ENCODE results near the gene PJA1.

The PJA1 gene

DNA sequence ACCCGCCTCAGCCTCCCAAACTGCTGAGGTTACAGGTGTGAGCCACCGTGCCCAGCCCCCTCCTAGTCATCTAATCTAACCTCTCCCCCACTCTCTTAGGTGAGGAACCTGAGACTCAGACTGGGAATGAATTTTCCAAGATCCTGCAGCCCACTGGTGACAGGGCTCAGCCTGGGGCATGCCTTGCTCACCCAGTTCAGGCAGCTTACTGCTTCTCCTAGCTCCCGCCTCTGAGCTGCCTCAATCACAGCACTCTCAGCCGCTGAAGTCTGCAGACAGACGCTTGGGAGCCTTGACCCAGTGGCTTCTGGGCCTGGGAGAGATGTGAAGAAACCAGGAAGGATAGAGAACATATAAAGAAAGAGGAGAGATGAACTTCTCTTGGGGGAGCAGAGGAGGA lies 24.4 kb downstream of the PJA1 start:
- no peak for DNase-seq

DNA sequence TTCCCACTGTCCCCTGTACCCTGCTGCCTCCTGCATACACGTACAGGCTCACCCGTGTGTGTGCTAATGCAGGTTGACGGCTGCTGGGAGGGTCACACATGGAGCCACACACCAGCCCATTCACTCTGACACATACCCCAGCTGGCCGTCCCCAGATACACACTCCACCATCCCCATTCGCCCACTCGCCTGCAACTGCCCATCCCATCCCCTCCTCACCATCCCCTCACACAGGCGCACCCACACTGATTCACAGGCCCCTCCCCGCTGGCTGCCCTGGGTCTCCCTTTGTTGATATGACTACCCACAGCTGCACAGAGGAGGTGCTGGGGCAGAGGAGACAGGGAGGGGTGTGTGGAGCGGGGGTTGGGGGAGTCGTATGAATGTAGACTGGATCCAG lies 25.7 kb downstream of the PJA1 start:
- no peak for DNase-seq

DNA sequence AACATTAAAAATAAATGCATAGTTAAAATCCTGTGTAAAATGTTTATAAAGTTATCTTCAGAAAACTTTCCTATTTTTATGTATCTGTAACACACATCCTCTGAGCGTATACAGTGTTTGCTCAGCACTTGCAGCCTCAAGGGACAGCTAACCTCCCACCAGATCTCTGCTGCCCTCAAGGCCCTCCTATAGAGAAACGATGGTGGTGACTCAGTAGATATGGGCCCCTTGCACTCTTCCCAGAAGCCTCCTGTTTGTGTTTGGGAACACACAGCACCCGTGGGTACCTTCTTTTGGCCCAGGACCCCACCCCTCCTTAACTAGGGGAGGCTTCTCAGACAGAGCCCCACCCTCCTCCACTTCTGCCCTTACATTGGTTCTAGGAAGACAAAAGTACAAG lies 26.7 kb downstream of the PJA1 start:
- no peak for DNase-seq

DNA sequence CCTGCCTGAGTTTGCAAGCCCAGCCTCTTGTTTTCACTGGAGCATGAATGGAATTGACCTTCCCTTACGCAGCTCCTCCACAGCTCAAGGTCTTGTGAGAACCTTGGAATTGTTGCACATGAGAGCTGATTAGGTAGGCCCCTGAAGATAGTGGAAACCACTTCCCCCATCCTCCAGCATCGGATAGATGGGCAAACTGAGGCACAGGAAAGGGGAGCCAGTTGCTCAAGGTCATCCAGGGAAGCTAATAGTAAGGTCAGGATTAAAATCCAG lies 27.2 kb downstream of the PJA1 start:
- DNase-seq: no peak

DNA sequence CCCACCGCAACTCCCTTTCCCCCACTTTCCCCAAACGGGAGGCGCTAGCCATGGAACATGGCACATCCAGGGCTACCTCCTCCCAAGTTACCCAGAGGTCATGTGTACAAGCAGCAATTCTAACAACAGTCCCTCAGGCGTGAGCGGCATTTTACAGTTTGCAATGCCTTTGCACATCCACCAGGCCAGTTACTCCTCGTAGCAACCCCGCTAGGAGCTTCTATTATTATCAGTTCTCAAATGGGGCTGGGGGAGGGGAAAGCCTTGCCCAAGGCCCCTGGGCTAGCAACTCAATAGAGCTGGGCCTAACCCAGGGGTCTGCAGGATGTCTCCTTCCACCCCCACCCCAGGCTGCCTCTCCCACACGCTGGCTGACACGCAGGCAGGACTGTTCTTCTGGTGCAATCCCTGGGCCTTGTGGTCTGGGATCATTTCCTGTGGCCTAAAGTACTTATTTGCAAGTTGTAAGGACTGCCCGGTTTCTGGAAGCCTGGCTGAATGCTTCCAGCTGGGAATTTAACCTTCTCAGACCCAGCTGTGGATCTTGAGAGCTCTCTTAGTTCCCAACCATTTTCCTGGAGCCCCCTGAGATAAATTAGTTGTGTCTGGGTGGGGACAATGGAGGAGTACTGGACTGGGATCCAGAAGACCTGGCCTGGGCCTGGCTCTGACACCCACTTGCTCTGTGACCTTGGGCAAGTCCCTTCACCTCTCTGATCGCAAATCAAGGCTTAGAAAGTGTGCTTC lies 27.7 kb downstream of the PJA1 start:
- no peak for DNase-seq

DNA sequence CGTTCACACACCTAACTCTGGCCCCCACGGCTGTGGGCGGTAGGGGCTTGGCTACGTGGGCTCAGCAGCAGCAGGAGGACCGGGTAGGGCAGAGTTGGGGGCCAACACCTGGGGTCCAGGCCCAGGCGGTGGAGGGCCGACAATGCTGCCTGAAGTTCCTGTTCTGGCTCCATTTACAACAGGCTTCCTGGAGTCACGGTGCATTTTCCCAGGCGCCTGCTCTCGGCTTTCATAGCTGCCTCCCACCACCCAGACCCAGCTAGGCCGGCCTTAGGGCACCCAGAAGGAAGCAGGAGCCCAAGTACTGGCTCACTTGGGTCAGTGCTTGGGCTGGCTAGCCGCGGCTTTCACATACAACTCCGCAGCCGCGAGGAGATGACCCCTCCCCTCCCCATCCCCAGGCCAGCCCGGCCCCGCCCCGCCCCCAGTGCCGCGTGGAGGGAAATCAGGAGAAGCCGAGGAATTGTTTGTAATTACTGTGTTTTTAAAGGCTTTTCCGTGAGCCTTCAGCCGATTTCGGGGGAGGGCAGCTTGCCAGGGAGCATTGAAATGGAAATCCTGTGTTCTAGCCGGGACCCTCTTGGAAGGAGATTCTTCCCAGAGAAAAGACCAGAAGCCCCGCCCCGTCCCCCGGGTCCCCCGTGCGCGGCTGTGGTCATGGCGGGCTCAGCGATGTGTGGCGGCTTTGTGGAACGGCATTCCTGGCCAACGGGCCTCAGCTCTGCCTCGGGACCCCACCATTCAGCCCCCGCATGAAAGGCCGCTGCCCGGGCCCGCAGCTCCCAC lies 28.5 kb downstream of the PJA1 start:
- no peak for DNase-seq

DNA sequence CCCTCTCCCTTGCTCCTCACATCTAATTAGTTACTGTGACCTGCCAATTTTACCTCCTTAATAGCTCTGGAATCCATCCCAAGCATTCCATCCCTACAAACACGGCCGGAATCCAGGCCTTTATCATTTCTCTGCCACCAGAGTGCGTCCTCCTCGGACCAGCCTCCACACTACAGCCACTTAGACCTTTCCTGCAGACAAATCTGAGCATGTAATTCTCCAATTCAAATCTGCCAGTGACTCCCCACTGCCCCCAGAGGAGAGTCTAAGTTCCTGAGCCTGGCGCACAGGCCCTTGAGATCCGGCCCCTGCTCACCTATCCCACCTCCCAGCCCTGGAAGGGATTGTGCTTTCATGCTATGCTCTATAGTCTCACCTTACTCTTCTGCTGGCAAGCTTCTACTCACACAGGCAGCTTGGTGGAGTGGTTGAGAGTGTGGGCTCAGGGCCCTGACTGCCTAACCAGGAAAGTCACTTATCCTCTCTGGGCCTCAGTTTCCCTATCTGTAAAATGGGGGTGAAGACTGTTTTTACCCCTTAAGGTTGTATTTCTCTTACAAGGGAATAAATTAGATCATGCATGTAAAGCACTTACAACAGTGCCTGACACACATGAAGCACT lies 31.2 kb downstream of the PJA1 start:
- no peak for DNase-seq

DNA sequence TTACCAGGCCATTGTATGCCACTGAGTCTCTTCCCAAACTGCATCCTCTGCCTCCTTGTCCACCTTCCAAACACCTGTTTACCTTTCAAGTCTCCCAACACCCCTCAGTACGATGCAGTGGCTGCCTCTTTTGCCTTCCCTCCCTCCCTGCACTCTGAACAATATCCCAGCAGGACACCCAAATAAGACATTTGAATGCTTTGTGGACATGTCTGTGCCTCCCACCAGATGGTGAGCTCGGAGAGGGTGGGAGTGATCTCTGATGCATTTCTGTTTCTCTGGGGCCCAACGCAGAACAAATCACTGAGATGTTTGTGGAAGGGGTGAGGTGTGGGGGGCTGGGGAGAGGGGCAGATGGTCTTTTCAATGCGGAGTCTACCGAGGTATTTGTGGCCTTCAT lies 33.4 kb downstream of the PJA1 start:
- no peak for DNase-seq

DNA sequence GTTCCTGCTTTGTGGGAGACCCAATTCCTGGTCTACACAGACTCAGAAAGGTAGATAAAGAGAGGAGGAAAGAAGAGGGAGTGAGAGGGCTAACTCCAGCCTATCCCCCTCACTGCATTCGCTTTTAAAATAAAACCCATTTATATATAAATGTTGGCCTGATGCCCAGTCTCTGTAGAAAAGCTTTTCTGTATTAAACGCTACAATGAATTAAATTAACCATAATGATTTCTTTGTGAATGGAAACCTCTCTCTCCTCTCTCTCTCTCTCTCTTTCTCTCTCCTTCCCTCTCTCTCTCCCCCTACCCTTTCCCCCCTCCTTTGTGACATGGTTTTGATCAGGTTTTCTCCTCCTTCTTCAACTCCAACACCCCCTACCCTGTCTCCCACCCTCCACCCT lies 34.8 kb downstream of the PJA1 start:
- no peak for DNase-seq

DNA sequence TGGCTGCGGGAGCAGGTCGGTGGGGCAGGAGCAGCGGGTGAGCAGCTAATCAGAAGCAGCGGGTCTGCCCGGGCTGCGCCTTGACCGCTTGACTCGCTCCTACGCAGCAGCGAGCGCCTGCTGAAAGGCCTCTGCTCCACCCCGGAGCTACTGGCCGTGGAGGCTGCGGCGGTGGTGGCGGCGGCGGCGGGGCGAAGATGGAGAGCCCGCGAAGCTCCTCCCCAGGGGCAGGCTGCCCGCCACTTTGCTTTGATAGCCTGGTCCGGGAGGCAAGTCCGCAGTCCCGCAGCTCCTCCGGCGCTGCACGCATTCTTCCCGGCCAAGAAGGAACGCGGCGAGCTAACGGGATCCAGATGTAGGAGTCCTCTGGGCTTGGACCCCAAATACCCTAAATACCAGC lies 36.7 kb downstream of the PJA1 start:
- DNase-seq: no peak

DNA sequence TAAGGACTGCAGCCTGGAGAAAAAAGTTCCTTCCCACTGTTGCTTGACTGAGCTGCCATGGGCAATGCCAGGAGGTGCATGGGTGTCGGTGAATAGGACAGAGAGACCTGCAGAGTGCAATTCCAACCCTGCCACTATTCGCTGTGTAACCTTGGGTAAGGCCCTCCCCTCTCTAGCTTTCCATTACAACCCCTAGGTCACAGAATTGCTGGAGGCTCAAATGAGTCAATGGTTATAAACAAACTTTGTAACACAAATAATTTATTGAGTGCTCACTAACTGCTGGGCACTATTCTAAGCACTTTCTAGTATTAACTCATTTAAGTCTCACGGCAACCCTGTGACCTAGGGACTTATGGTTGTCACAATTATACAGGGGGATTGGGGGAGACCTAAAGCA lies 37.8 kb downstream of the PJA1 start:
- DNase-seq: no peak

DNA sequence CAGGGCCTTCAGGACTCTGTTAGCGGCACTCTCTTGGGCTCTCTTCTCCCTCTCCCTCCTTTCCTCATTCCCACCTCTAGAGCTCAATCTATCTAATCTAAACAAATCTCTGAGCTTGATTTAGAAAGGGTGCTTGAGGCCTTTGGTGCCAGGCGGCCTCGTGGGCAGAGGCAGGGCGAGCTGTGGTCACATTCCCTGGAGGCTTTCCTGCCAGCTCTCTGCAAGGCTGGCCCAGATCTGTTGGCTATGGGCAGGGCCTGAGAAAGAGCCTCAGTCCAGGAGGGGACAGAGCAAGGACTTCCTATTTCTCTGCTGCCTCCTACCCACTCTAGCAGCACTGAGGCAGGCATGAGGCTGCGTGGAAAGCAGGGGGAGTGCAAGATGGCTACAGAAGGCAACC lies 38.6 kb downstream of the PJA1 start:
- DNase-seq: no peak

DNA sequence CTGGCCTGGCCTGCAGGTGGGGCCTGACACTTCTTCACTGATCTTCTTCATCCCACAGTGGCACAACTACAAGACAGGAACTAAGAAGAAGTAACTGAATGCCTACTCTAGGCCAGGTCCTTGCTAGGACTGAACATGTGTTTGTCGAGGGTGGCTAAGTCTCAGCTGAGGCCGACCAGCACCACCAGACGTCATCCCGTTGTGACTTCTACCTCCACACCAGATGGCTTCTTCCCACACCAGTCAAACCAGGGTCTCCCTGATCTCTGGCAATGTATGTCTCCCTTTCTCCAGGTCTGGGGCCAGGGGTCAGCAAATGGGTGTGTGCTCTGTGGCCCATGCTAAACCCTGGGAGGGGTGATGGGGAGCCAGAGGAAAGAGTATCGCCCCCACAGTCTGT lies 40.2 kb downstream of the PJA1 start:
- no peak for DNase-seq

DNA sequence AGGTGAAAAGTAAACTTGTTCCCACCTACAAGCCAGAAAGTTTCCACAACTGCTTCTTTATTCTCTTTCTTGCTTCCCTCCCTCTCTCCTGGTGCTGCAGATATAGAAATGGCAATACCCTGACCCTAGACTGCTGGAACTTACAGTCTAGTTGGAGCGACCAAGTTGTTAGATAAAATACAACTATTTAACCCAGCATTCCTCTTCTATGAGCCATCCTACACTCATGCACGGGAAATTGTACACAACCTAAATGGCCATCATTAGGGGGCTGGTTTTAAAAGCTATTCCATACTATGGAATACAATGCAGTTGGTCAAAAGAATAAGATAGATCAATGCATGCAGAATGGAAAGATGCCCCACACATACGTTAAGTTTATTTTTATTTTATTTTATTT lies 41.1 kb downstream of the PJA1 start:
- no peak for DNase-seq

DNA sequence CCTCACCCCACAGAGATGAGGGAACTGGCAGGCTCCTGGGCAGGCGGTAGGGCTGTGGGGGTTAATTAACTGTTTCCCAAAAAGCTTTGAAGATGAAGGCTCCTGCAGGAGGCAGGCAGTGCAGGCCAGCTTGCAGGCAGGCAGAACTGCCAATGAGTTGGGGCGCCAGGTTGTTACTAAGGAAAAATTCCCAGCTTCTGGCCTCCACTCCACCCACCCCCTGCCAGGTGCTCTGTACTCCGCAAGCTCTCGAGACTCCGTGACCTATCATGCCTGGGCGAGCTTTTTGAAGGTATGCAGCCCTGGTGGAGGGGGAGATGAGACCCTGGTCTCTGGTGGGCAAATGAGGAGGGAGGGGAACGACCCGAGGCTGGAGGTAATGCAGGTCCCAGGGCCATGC lies 41.8 kb downstream of the PJA1 start:
- DNase-seq: no peak

DNA sequence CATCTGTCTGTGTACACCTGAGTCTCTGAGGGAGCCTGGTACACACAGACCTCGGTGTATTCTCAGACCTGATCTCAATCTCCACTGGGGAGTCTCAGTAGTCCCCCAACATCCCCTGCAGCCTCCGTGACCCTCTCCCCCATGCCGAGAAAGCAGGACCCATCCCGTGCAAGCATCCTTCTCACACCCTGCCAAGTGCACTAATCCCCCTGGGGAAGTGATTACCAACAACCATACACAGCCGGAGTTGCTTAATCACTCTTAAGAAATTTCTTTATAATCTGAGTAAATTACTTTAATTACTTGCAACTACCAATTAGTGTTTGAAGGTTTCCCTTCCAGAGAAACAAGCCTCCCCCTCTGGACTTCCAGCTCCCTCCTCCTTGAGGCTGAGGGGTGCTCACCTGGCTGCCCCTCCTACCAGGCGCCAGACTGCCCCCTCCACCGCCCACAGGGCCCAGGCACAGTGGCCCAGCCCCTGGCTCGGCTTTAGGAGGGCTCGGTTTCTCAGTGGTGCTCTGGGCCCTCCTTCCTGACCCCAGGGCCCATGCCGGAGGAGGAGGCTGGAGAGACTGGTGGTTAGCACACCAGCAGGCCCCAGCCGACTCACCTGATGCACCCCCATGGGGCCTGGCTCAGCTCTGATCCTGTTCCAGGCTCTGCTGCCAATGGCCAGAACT lies 43.8 kb downstream of the PJA1 start:
- no peak for DNase-seq

DNA sequence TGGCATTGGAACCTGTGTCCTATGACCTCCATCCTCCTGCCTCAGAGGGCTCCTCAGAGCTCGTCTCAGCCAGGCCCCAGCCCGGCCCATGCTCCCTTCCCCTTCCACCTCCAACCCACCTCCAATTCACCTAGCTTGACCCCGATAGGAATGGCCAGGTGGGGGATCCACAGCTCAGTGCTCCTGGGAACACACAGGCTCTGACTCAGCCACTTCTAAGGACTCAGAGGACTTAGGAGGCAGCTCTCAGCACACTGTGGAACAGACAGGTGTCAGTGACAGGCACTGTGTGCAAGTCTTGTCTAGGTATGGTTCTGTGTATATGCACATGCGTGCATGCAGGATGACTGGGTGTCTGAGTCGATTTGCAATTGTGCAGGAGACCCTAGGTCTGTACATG lies 44.8 kb downstream of the PJA1 start:
- DNase-seq: no peak

DNA sequence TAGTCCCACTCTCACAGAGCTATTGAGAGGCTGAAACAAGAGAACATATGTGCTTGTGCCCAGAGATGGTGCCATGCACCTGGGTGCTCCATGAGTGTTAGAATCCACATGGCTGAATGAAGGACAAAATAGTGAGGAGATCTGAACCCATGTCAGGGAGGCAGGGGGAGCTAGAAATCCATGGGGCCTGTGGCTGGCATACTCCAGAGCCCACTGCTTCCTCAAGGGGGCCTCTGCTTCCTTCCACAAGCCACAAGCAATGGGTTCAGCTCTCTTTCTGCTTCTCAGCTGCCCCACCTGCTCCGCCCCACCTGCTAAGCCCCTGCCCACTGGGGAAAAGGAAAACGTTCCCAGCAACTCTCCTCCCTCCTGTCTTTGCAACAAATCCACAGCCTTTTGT lies 46.1 kb downstream of the PJA1 start:
- DNase-seq: no peak

DNA sequence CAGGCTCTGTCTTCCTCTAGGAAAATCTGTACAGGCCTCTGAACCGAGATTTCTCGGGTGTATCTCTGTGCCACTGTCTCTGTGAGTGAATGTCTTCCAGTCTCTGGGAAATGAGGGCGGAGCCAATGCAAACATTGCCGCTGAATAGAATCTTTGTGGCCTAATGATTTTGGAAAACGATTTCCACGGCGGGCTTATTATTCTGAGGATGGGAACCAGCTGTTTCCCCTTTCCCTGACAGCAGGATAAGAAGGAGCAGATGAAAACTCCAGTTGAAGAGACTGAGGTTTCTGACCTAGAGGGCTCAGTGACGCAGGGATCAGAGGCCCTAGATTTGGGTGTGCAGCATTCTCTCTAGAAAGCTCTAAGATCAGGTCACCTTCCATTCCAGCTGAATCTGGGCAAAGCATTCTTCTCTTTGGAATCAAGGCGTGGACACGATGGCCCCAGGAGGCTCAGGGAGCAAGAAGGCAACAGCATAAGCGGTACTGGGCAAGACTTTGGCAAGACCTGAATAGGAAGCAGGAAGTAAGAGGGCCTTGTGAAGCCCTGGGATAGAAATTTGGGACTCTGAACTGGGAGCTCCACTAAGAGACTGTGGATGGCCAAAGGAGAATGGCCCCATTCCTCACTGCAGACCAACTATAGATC lies 47.3 kb downstream of the PJA1 start:
- DNase-seq: no peak

DNA sequence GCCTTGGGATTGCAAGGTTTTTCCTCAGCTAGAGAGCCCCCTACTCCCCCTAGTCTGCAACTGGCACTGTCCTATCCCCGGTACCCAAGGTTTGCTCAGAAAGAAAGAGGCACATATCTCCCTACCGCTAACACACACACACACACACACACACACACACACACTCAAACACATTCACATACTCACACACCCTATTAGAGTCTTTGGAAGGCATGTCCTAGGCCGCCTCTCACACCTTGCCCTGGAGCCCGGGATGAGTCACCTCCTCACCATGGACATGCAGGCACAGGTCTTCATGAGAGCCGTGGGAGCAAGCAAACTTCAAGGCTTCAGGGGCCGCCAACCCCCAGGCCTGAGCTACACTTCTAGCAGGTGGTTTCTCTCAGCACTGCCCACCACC lies 49.2 kb downstream of the PJA1 start:
- DNase-seq: no peak

DNA sequence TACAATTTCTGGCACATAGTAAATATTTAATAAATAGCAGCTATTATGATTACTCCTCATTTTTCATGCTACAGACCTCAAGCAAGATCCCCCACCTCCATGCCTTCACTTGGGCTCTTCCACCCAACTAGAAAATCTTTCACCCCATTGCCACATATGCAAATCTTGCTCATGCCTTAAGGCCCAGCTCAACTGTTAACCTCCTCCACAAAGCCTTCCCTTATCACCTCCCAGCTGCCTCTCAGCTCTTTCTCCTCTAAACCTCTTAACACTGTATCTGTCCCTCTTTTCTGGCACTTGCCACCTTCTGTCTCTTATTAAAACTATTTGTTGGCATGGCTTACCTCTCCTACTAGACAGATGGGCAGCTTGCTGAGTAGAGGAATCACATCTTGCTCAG lies 51.5 kb downstream of the PJA1 start:
- DNase-seq: no peak
